ENCODE data around the gene EIF4A3.

DNA sequence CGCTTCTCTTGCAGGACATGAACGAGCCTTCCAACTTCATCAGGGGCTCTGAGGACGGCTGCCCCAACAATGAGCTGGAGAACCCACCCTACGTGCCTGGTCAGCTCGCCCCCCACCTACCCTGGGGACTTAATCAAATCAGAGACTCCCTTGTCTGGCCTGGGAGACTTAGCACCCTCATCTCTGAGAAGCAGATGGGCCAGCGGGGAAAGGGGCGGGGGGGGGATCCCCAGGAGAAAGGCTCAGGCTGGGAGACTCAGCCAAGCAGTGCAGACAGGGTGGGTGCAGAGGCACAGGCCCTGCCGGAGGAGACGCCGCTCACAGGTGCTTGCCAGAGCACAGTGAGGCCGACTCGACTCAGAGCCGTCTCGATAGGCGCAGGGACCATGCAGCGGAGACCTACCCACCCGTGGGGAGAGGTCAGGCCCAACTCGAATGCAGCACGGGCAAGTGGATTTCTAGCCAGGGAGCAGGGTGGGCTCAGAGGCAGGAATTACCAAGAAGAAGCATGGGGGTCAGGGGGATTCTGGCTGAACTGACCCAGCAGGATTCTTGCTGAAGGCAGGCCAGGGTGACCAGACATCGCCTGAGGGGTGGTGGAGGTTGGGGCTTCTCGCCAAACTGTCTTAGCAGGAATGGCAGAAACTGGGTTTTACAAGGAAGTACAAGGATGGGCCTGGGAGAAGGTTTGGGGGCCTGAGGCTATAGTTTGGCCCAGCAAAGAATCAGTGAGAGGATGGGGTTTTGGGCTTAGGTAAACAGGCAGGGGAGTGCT is 35.8 kb downstream of the EIF4A3 start:
- TF ChIP-seq PATZ1 (CRISPR knock-in tag; IDR thresholded peaks at IDR 0.05; ENCODE audit: borderline replicate concordance) (no peak), PPARA (CRISPR knock-in tag; IDR thresholded peaks at IDR 0.05; ENCODE audit: borderline replicate concordance) (no peak), ZNF70 (CRISPR knock-in tag; IDR thresholded peaks at IDR 0.05) (no peak), GLIS3 (CRISPR knock-in tag; IDR thresholded peaks at IDR 0.05) (no peak), CREB5 (CRISPR knock-in tag; IDR thresholded peaks at IDR 0.05; ENCODE audit: low read depth) (no peak), ZFP30 (CRISPR knock-in tag; IDR thresholded peaks at IDR 0.05) (no peak), CSDC2 (CRISPR knock-in tag; IDR thresholded peaks at IDR 0.05) (no peak), RARB (CRISPR knock-in tag; IDR thresholded peaks at IDR 0.05) (no peak), TSHZ2 (CRISPR knock-in tag; IDR thresholded peaks at IDR 0.05) (no peak), ZFP3 (CRISPR knock-in tag; IDR thresholded peaks at IDR 0.05) (no peak), ZNF8 (CRISPR knock-in tag; IDR thresholded peaks at IDR 0.05) (no peak), ARNTL (CRISPR knock-in tag; IDR thresholded peaks at IDR 0.05; ENCODE audit: borderline replicate concordance, low read depth) (no peak), BACH2 (CRISPR knock-in tag; IDR thresholded peaks at IDR 0.05; ENCODE audit: borderline replicate concordance) (no peak), ZNF565 (CRISPR knock-in tag; conservative IDR thresholded peaks at IDR 0.05; ENCODE audit: low read depth) (no peak)

Data from SK-N-SH treated with all-trans-retinoic acid at 6 μM for 48 hours (cell line).